Endothelial cell of umbilical vein (primary cell): Measurements from ENCODE around the gene ERGIC1.

Experiments used
- TF ChIP-seq, protein P1 (sequence below), 2 donors: IDR thresholded peaks; 1 replicate in 1 of 2; 2 replicates in 1 of 2; pipeline ENCODE4 v1.5.1; 2011; ENCODE audit warnings: low read length in 2 of 2, mild to moderate bottlenecking in 2 of 2, moderate library complexity in 2 of 2, control low read depth in 1 of 2, inconsistent platforms in 1 of 2, low read depth in 1 of 2; ENCODE audit not compliant: insufficient read depth in 1 of 2; ENCODE audit errors: extremely low read depth in 1 of 2
- TF ChIP-seq, protein P2 (sequence below): IDR thresholded peaks from 2 replicates; pipeline ENCODE4 v1.6.1; 2011; ENCODE audit not compliant: insufficient read depth, insufficient read length

DNA sequence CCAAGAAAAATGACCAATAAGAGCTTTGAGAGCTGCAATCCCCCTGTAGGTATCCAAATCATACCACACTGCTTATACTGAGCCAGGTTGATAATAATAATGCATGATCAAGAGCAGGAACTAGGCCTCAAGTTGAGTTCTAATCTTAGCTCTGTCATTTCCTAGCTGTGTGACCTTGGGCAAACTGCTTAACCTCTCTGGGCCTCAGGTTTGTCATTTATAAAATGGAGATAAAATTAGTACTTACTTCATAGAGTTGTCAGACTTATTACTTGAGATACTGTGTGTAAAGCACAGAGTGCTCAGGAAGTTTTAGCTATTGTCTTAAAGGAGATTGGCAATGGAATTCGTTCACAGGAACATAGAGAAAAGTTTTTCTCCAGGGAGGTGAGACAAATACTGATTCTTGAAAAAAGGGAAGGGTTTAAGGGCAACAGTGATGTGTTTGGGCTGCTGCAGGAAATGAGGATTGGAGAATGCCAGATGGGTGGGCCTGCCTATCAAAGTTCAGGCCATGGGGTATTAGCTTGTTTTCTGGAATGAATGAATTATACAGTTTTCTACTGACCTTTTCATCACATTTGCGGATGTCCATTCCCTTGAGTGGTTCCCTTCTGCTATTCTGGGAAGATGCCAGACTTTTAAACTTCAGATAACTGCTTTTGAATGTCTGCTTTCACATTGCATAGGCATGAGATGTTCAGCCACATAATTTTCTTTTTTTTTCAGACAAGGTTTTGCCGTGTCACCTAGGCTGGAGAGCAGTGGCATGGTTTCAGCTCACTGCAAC lies 139.3 kb downstream of the ERGIC1 start:
- TF ChIP-seq, protein P1, sequence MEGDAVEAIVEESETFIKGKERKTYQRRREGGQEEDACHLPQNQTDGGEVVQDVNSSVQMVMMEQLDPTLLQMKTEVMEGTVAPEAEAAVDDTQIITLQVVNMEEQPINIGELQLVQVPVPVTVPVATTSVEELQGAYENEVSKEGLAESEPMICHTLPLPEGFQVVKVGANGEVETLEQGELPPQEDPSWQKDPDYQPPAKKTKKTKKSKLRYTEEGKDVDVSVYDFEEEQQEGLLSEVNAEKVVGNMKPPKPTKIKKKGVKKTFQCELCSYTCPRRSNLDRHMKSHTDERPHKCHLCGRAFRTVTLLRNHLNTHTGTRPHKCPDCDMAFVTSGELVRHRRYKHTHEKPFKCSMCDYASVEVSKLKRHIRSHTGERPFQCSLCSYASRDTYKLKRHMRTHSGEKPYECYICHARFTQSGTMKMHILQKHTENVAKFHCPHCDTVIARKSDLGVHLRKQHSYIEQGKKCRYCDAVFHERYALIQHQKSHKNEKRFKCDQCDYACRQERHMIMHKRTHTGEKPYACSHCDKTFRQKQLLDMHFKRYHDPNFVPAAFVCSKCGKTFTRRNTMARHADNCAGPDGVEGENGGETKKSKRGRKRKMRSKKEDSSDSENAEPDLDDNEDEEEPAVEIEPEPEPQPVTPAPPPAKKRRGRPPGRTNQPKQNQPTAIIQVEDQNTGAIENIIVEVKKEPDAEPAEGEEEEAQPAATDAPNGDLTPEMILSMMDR (IDR thresholded peaks at IDR 0.05; ENCODE audit: extremely low read depth in 1 of 2, insufficient read depth in 1 of 2, low read depth in 1 of 2, low read length in 2 of 2) = no peak
- TF ChIP-seq, protein P2, sequence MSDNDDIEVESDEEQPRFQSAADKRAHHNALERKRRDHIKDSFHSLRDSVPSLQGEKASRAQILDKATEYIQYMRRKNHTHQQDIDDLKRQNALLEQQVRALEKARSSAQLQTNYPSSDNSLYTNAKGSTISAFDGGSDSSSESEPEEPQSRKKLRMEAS = no peak
